Hepatocyte (in vitro differentiated cells): ENCODE results near the gene RASA3. TPM values are rescaled to one million over a fixed set of nuclear protein-coding genes. Genes with fewer than 3 reads are reported as not detected.

ENCODE experiments used
- DNase-seq: peaks from one replicate; pipeline ENCODE4 v3.0.0-alpha.2; 2016; ENCODE audit warnings: low spot score
- H2AFZ ChIP-seq: fragments of 200-600 bp; sonication (generic); 2 replicates; pipeline ENCODE4 v1.6.0; 2016; ENCODE audit warnings: antibody characterized with exemption, mild to moderate bottlenecking
- H3K27ac ChIP-seq: fragments of 200-600 bp; sonication (generic); 2 replicates; pipeline ENCODE4 v1.5.1; 2016; ENCODE audit warnings: mild to moderate bottlenecking
- H3K27me3 ChIP-seq: fragments of 200-600 bp; sonication (generic); 2 replicates; pipeline ENCODE4 v1.6.1; 2016
- H3K36me3 ChIP-seq: fragments of 200-600 bp; sonication (generic); replicated peaks from 2 replicates; pipeline ENCODE4 v1.5.1; 2016; ENCODE audit warnings: low read depth; ENCODE audit not compliant: insufficient read depth
- H3K4me1 ChIP-seq: fragments of 200-600 bp; sonication (generic); 2 replicates; pipeline ENCODE4 v1.5.1; 2016; ENCODE audit warnings: mild to moderate bottlenecking, moderate library complexity; ENCODE audit not compliant: insufficient read depth
- H3K4me2 ChIP-seq: fragments of 200-600 bp; sonication (generic); 2 replicates; pipeline ENCODE4 v1.6.0; 2016
- H3K4me3 ChIP-seq: fragments of 200-600 bp; sonication (generic); 2 replicates; pipeline ENCODE4 v1.5.1; 2016; ENCODE audit warnings: mild to moderate bottlenecking
- H3K79me2 ChIP-seq: fragments of 200-600 bp; sonication (generic); 2 replicates; pipeline ENCODE4 v1.6.0; 2017; ENCODE audit warnings: mild to moderate bottlenecking
- H3K9me2 ChIP-seq: fragments of 200-600 bp; sonication (generic); replicated peaks from 2 replicates; pipeline ENCODE4 v1.6.0; 2017; ENCODE audit warnings: mild to moderate bottlenecking; ENCODE audit not compliant: insufficient read depth
- H3K9me3 ChIP-seq: fragments of 200-600 bp; sonication (generic); 2 replicates; pipeline ENCODE4 v1.5.1; 2016; ENCODE audit warnings: low read depth, mild to moderate bottlenecking
- H4K20me1 ChIP-seq: fragments of 200-600 bp; sonication (generic); 2 replicates; pipeline ENCODE4 v1.6.0; 2016; ENCODE audit warnings: mild to moderate bottlenecking; ENCODE audit not compliant: insufficient read depth, poor library complexity, severe bottlenecking
- EZH2 ChIP-seq: fragments of 200-600 bp; sonication (generic); IDR thresholded peaks from 2 replicates; pipeline ENCODE4 v1.6.1; 2016; ENCODE audit warnings: antibody characterized with exemption, mild to moderate bottlenecking, borderline replicate concordance
- EZH2phosphoT487 ChIP-seq: fragments of 200-600 bp; sonication (generic); IDR thresholded peaks from one replicate; pipeline ENCODE4 v1.6.1; 2018; ENCODE audit warnings: antibody characterized with exemption, mild to moderate bottlenecking, low read depth, moderate library complexity; ENCODE audit not compliant: unreplicated experiment, severe bottlenecking
- WGBS: methylation state at CpG from one replicate; pipeline ENCODE4 v1.1.6; 2016; ENCODE audit warnings: low lambda C conversion rate; ENCODE audit errors: missing lambda C conversion rate; 5-methylcytosine and 5-hydroxymethylcytosine counted together
- polyA plus RNA-seq: library from polyadenylated mRNA; unstranded; fragments of >200 nt; fragmentation: Nextera tagmentation; extraction: Ambion mirVana; gene quantifications from 2 replicates; pipeline ENCODE4 v1.2.1, GENCODE V29; 2016
- total RNA-seq: library from RNA; depleted of rRNA; stranded (reverse); fragments of >200 nt; gene quantifications from 2 replicates; pipeline ENCODE4 v1.2.3, GENCODE V29; 2014
- TF ChIP-seq, protein P1 (sequence below): fragments of 200-600 bp; sonication (generic); IDR thresholded peaks from 2 replicates; pipeline ENCODE4 v1.5.1; 2016; ENCODE audit warnings: antibody characterized with exemption, mild to moderate bottlenecking; ENCODE audit not compliant: poor library complexity

RASA3 gene
- total and polyA plus RNA-seq, 2 experiments from 2014 or later = 5.6 to 6.1 TPM

DNA sequence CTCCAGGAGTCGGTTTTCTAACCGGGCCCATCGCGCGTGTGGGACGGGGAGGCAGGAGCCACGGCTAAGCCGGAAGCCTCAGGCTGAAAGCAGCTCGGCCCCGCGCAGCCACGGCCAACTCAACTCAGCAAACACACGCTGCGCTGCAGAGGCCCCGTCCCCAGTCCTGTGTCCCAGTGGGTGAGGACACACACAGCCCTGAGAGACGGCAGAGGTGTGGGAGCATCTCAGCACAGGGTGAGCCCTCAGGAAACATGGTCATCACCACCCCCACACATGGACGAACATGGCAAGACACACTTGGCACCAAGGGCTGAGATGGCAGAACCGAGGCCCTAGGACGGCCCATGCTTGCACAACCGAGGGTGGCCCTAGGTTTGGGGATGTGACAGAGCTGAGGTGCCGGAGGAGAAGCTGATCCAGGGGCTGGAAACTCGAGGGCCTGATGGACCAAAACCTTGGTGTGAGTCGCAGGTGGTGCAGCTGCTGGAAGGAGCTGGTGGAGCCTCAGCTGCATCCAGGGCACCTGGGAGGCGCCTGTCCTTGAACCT is 129.6 kb downstream of the RASA3 start:
- Histone ChIP-seq H3K4me1 (peaks cover 4% of the 10 kb centered on the region), H3K4me3 (no peak overlapping the region), H4K20me1 (no peaks in the 10 kb centered on the region), H3K9me2 (no peaks in the 10 kb centered on the region), H3K9me3 (no peaks in the 10 kb centered on the region), H3K79me2 (no peaks in the 10 kb centered on the region), H3K36me3 (no peaks in the 10 kb centered on the region), H3K27me3 (no peaks in the 10 kb centered on the region), H3K4me2 (no peak overlapping the region), H3K27ac (no peak overlapping the region), H2AFZ (no peak overlapping the region)
- DNase-seq = no peak
- TF ChIP-seq EZH2phosphoT487 = no peak
- TF ChIP-seq, protein P1, sequence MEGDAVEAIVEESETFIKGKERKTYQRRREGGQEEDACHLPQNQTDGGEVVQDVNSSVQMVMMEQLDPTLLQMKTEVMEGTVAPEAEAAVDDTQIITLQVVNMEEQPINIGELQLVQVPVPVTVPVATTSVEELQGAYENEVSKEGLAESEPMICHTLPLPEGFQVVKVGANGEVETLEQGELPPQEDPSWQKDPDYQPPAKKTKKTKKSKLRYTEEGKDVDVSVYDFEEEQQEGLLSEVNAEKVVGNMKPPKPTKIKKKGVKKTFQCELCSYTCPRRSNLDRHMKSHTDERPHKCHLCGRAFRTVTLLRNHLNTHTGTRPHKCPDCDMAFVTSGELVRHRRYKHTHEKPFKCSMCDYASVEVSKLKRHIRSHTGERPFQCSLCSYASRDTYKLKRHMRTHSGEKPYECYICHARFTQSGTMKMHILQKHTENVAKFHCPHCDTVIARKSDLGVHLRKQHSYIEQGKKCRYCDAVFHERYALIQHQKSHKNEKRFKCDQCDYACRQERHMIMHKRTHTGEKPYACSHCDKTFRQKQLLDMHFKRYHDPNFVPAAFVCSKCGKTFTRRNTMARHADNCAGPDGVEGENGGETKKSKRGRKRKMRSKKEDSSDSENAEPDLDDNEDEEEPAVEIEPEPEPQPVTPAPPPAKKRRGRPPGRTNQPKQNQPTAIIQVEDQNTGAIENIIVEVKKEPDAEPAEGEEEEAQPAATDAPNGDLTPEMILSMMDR = no peak
- TF ChIP-seq EZH2 = no peak
- 91% methylated on average over 24 of the region's 24 CpGs for WGBS

DNA sequence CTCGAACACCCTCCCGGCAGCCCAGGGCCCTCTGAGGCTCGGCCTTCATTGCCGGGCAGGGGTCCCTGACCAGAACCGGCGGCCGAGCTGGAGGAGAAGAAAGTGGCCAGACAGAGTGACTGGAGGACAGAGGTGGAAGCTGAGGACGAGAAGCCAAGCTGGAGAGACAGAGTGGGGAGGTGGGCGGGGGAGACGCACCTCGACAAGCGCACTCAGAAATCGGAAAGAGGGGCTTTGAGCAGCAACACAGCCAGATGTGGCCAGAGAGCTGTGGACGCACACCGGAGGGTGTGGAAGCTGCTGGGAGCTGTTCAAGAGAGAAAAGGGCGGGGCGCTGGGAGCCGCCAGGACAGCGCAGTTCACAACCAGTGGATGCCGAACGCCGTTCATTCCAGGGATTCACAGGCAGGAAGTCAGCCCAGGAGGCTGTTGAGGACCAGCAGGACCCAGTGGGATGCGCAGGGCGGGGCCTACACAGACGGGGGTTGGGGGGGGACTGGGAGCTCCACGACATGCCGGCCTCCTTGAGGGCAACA is 130.3 kb downstream of the RASA3 start:
- H3K79me2 ChIP-seq = no peaks in the 10 kb centered on the region
- no peaks in the 10 kb centered on the region for H4K20me1 ChIP-seq
- no peaks in the 10 kb centered on the region for H3K9me2 ChIP-seq
- no peak for DNase-seq
- 92% methylated on average over 27 of the region's 27 CpGs for WGBS
- no peaks in the 10 kb centered on the region for H3K27me3 ChIP-seq
- no peak overlapping the region for H2AFZ ChIP-seq
- peaks cover 4% of the 10 kb centered on the region for H3K4me1 ChIP-seq
- H3K9me3 ChIP-seq = no peaks in the 10 kb centered on the region
- H3K4me3 ChIP-seq = no peak overlapping the region
- H3K4me2 ChIP-seq = no peak overlapping the region
- no peak overlapping the region for H3K27ac ChIP-seq
- TF ChIP-seq EZH2 (no peak), EZH2phosphoT487 (no peak)
- TF ChIP-seq, protein P1 = no peak
- no peaks in the 10 kb centered on the region for H3K36me3 ChIP-seq

DNA sequence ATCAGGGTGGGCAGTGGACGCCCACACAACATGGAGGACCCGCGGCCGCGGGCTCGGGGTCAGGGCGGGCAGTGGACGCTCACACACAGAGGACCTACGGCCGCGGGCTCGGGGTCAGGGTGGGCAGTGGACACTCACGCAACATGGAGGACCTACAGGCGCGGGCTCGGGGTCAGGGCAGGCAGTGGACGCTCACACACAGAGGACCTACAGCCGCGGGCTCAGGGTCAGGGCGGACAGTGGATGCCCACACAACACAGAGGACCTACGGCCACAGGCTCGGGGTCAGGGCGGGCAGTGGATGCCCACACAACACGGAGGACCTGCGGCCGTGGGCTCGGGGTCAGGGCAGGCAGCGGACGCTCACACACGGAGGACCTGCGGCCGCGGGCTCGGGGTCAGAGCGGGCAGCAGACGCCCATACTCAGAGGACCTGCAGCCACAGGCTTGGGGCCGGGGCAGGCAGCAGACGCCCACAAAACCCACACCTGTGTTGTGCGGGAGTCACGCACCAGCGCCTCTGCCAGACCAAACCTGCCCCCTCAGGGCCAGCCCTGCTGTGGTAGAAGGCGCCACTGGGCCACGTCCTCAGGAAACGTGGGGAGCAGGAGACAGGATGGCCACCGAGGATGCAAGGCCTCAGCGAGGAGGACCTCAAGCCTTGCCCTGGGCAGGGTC is 131.0 kb downstream of the RASA3 start:
- over 99% methylated on average over 17 of the region's 46 CpGs for WGBS
- H4K20me1 ChIP-seq = no peaks in the 10 kb centered on the region
- no peak overlapping the region for H3K27ac ChIP-seq
- no peaks in the 10 kb centered on the region for H3K36me3 ChIP-seq
- peaks cover 4% of the 10 kb centered on the region for H3K4me1 ChIP-seq
- H3K4me2 ChIP-seq = no peak overlapping the region
- TF ChIP-seq, protein P1 = no peak
- no peak for TF ChIP-seq EZH2
- no peaks in the 10 kb centered on the region for H3K9me3 ChIP-seq
- H3K79me2 ChIP-seq = no peaks in the 10 kb centered on the region
- H3K27me3 ChIP-seq = no peaks in the 10 kb centered on the region
- H2AFZ ChIP-seq = no peak overlapping the region
- no peaks in the 10 kb centered on the region for H3K9me2 ChIP-seq
- no peak for DNase-seq
- H3K4me3 ChIP-seq = no peak overlapping the region
